Measurements from ENCODE around the gene JUP. TPM values are rescaled to one million over a fixed set of nuclear protein-coding genes. Genes with fewer than 3 reads are reported as not detected.

Gene JUP
- total RNA-seq, 4 donors from 2014 or later = 42.9 to 57.7 (median 51.6) TPM

DNA sequence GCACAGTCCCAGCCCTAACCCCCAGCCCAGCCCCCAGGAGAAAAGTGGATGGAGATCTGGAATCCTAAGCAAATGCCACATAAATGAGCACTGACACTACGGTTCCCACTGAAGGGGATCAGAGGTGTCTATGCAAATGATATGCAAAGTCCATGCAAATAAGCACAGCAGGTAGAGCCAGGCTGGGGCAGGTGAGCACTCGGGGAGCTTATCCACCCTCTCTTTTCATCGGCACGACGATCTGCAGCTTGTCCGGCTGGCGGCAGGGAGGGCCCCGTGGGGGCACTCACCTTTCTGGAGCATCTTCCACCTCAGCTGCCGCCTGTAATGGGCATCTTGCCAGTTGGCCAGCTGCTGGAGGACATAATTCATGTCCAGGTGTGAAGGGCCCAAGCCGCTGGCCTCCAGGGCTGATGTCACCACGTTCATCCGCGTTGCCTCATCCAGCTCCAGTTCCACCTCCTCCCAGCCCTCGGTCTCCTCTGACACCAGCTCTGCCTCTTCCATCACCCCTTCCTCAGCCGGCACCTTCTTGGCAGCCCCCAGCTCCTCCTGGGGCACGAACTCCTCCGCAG, 61.9 kb downstream of the JUP start:
- TF ChIP-seq POLR2A (IDR thresholded peaks at IDR 0.05) (no peak), EP300 (IDR thresholded peaks at IDR 0.05) (no peak)
- TF ChIP-seq, protein P1, sequence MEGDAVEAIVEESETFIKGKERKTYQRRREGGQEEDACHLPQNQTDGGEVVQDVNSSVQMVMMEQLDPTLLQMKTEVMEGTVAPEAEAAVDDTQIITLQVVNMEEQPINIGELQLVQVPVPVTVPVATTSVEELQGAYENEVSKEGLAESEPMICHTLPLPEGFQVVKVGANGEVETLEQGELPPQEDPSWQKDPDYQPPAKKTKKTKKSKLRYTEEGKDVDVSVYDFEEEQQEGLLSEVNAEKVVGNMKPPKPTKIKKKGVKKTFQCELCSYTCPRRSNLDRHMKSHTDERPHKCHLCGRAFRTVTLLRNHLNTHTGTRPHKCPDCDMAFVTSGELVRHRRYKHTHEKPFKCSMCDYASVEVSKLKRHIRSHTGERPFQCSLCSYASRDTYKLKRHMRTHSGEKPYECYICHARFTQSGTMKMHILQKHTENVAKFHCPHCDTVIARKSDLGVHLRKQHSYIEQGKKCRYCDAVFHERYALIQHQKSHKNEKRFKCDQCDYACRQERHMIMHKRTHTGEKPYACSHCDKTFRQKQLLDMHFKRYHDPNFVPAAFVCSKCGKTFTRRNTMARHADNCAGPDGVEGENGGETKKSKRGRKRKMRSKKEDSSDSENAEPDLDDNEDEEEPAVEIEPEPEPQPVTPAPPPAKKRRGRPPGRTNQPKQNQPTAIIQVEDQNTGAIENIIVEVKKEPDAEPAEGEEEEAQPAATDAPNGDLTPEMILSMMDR (IDR thresholded peaks at IDR 0.05) = no peak
- Histone ChIP-seq H3K27ac (no peak overlapping the region), H3K4me1 (no peaks in the 10 kb centered on the region), H3K9me3 (no peaks in the 10 kb centered on the region), H3K4me3 (no peak overlapping the region), H3K27me3 (no peaks in the 10 kb centered on the region), H3K36me3 (no peaks in the 10 kb centered on the region)
- WGBS, 2 donors = 75 to 78% methylated on average over 16 of the region's 17 CpGs
- no peak for DNase-seq (ENCODE audit: low spot score in 2 of 2)

DNA sequence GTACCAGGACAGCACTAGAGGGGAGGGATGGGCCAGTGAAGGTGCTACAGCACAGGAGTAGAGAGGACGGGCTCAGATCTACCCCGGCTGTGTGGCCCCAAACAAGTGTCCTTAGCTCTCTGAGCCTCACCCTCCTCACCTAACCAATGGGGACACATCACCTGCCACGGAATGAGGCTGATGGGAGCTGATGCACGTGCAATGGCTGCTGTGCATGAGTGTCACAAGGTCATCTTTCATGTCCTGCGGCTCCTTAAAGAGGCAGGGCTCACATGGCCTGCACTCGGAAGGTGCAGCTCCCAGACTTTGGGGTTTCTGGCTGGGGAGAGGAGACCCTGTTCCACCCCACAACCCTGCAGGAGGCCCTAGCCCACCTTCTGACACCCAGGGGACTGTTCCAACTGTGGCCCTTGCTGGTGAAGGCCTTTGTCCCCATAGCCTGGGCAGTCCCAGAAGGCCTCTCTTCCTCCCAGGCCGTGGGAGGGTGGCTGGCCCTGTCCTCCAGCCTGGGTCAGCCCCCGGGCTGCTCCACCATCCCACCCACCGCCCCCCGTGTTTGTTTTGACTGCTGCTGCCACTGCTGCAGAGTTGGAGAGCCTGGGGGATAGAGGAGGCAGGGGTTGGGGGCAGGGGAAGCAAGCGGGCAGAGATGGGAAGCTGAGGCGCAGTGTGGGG, 62.6 kb downstream of the JUP start:
- Histone ChIP-seq H3K4me3 (no peak overlapping the region), H3K27ac (no peak overlapping the region), H3K9me3 (no peaks in the 10 kb centered on the region), H3K36me3 (no peaks in the 10 kb centered on the region), H3K27me3 (no peaks in the 10 kb centered on the region), H3K4me1 (no peaks in the 10 kb centered on the region)
- WGBS, 2 donors = 72 to 73% methylated on average over 12 of the region's 12 CpGs
- no peak for TF ChIP-seq EP300 (IDR thresholded peaks at IDR 0.05)
- no peak for TF ChIP-seq POLR2A (IDR thresholded peaks at IDR 0.05)
- TF ChIP-seq, protein P1 (IDR thresholded peaks at IDR 0.05) = no peak
- no peak for DNase-seq (ENCODE audit: low spot score in 2 of 2)

DNA sequence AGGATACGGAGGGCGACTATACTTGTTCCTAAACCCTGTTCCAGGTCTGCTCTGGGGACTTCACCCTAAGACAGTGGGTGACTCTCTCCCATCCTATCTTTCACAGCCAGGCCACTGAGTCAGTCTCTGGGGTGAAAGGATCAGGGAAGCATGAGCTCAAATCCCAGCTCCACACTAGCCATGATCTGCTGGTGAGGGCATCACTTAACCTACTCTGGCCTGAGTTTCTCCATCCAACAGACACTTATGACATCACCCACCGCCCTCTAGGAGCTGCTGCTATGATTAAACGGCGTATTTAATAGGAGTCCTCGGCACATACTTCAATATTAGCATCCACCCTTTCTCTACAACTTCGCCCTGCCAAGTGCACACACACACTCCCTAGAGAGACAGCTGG, 64.3 kb downstream of the JUP start:
- WGBS, 2 donors = 80 to 87% methylated on average over 7 of the region's 7 CpGs
- TF ChIP-seq, protein P1 (IDR thresholded peaks at IDR 0.05) = no peak
- TF ChIP-seq POLR2A (IDR thresholded peaks at IDR 0.05) (no peak), EP300 (IDR thresholded peaks at IDR 0.05) (no peak)
- Histone ChIP-seq H3K27me3 (no peaks in the 10 kb centered on the region), H3K36me3 (no peaks in the 10 kb centered on the region), H3K4me3 (no peak overlapping the region), H3K27ac (no peak overlapping the region), H3K4me1 (peaks cover 0 to 12% (median 6%) of the 10 kb centered on the region in 4 donors), H3K9me3 (no peaks in the 10 kb centered on the region)
- no peak for DNase-seq (ENCODE audit: low spot score in 2 of 2)

DNA sequence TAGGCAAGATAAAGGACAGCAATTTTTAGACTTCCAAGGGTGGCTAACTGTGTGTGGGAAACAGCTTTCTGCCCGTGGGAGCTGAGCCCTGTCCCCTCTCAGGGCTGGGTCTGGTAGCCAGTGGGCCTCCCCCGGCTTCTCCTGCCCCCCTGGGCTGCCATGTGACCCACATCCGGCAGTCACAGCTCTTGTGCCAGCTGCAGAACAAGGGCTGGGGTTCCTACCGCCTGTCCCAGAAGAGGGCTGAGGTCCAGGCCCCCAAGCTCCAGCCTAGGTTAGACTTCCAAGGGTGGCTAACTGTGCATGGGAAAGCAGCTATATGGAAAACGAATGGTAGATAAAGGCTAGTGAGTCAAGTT, 68.2 kb downstream of the JUP start:
- H3K27me3 ChIP-seq = no peaks in the 10 kb centered on the region
- no peaks in the 10 kb centered on the region for H3K36me3 ChIP-seq
- H3K4me3 ChIP-seq = no peak overlapping the region
- no peaks in the 10 kb centered on the region for H3K9me3 ChIP-seq
- no peak for DNase-seq (ENCODE audit: low spot score in 2 of 2)
- H3K27ac ChIP-seq = peak overlapping the region in 3 of 4 donors; percentile 54 to 85 (median 70)
- TF ChIP-seq EP300 (IDR thresholded peaks at IDR 0.05) (no peak), POLR2A (IDR thresholded peaks at IDR 0.05) (no peak)
- TF ChIP-seq, protein P1 (IDR thresholded peaks at IDR 0.05) = no peak
- WGBS, 2 donors = 31 to 54% methylated on average over 5 of the region's 5 CpGs
- peaks cover 0 to 17% (median 6%) of the 10 kb centered on the region in 4 donors for H3K4me1 ChIP-seq
